ENCODE measurements around the gene CCDC102A. TPM values are rescaled to one million over a fixed set of nuclear protein-coding genes. Genes with fewer than 3 reads are reported as not detected.

Gene CCDC102A
- total RNA-seq, 1 donor from 2014 or later: not detected

- Mint-ChIP-seq H3K4me3 (ENCODE audit: unreplicated experiment) (peak overlapping the region; percentile 84), H3K27me3 (ENCODE audit: unreplicated experiment) (peaks cover 5% of the 10 kb centered on the region), H3K4me1 (ENCODE audit: low read depth, unreplicated experiment) (peaks cover 12% of the 10 kb centered on the region), H3K27ac (ENCODE audit: unreplicated experiment) (no peak overlapping the region), H3K9me3 (ENCODE audit: unreplicated experiment) (peaks cover 4% of the 10 kb centered on the region), H3K36me3 (ENCODE audit: unreplicated experiment) (no peaks in the 10 kb centered on the region)
- no peak for DNase-seq
- TF ChIP-seq CTCF (IDR thresholded peaks at IDR 0.05; ENCODE audit: partially characterized antibody, unreplicated experiment): no peak
These were observed 51.1 kb downstream of the CCDC102A start for GRCh38 chr16:57485091-57485915.

GRCh38 chr16:57484515-57485005 lies 51.8 kb downstream of the CCDC102A start:
- Mint-ChIP-seq H3K9me3 (ENCODE audit: unreplicated experiment) (peaks cover 4% of the 10 kb centered on the region), H3K4me3 (ENCODE audit: unreplicated experiment) (peak overlapping the region; percentile 84), H3K27ac (ENCODE audit: unreplicated experiment) (no peak overlapping the region), H3K27me3 (ENCODE audit: unreplicated experiment) (peaks cover 5% of the 10 kb centered on the region), H3K4me1 (ENCODE audit: low read depth, unreplicated experiment) (peaks cover 13% of the 10 kb centered on the region), H3K36me3 (ENCODE audit: unreplicated experiment) (no peaks in the 10 kb centered on the region)
- DNase-seq: no peak
- no peak for TF ChIP-seq CTCF (IDR thresholded peaks at IDR 0.05; ENCODE audit: partially characterized antibody, unreplicated experiment)

- TF ChIP-seq CTCF (IDR thresholded peaks at IDR 0.05; ENCODE audit: partially characterized antibody, unreplicated experiment): no peak
- peaks cover 7% of the 10 kb centered on the region for H3K27me3 Mint-ChIP-seq (ENCODE audit: unreplicated experiment)
- no peaks in the 10 kb centered on the region for H3K36me3 Mint-ChIP-seq (ENCODE audit: unreplicated experiment)
- H3K9me3 Mint-ChIP-seq (ENCODE audit: unreplicated experiment): peaks cover 4% of the 10 kb centered on the region
- H3K4me1 Mint-ChIP-seq (ENCODE audit: low read depth, unreplicated experiment): peaks cover 16% of the 10 kb centered on the region
- H3K4me3 Mint-ChIP-seq (ENCODE audit: unreplicated experiment): no peak overlapping the region
- no peak for DNase-seq
- no peak overlapping the region for H3K27ac Mint-ChIP-seq (ENCODE audit: unreplicated experiment)
These were observed 52.5 kb downstream of the CCDC102A start for GRCh38 chr16:57483725-57484514.

- H3K9me3 Mint-ChIP-seq (ENCODE audit: unreplicated experiment): peaks cover 4% of the 10 kb centered on the region
- H3K4me3 Mint-ChIP-seq (ENCODE audit: unreplicated experiment): no peak overlapping the region
- no peak overlapping the region for H3K27ac Mint-ChIP-seq (ENCODE audit: unreplicated experiment)
- H3K4me1 Mint-ChIP-seq (ENCODE audit: low read depth, unreplicated experiment): peaks cover 20% of the 10 kb centered on the region
- H3K27me3 Mint-ChIP-seq (ENCODE audit: unreplicated experiment): peaks cover 10% of the 10 kb centered on the region
- H3K36me3 Mint-ChIP-seq (ENCODE audit: unreplicated experiment): no peaks in the 10 kb centered on the region
- no peak for DNase-seq
- TF ChIP-seq CTCF (IDR thresholded peaks at IDR 0.05; ENCODE audit: partially characterized antibody, unreplicated experiment): no peak
These were observed 53.4 kb downstream of the CCDC102A start for GRCh38 chr16:57482845-57483545.

Measured in glutamatergic neuron (in vitro differentiated cells).